Lower lobe of right lung (tissue), 2 donors: Measurements from ENCODE around the gene PIGU. TPM values are rescaled to one million over a fixed set of nuclear protein-coding genes. Genes with fewer than 3 reads are reported as not detected.
"Not testable (repeated sequence)": the region's sequence is repeated elsewhere in the genome, so short reads cannot be mapped to it uniquely, and the experiment has no call there.

Experiments used
- ATAC-seq, 2 donors: fragments of 200-7000 bp; cut with Tn5 transposase; one replicate each; pipeline ENCODE4 v1.9.1; 2020 to 2022; ENCODE audit warnings: mild to moderate bottlenecking in 2 of 2, moderate library complexity in 2 of 2
- DNase-seq: peaks from one replicate; pipeline ENCODE4 v3.0.0-alpha.2; 2020
- H3K27ac ChIP-seq: fragments of 200-600 bp; one replicate; pipeline ENCODE4 v1.8.0; 2022
- H3K27me3 ChIP-seq: fragments of 200-600 bp; one replicate; pipeline ENCODE4 v1.8.0; 2022; ENCODE audit warnings: low read depth
- H3K36me3 ChIP-seq: fragments of 200-600 bp; one replicate; pipeline ENCODE4 v1.8.0; 2022; ENCODE audit warnings: mild to moderate bottlenecking
- H3K4me1 ChIP-seq: fragments of 200-600 bp; one replicate; pipeline ENCODE4 v1.8.0; 2022
- H3K4me3 ChIP-seq: fragments of 200-600 bp; one replicate; pipeline ENCODE4 v1.8.0; 2022; ENCODE audit warnings: mild to moderate bottlenecking
- H3K9me3 ChIP-seq: fragments of 200-600 bp; one replicate; pipeline ENCODE4 v1.8.0; 2022
- intact Hi-C: fragments of 100-400 bp; cut with DNase I; formaldehyde crosslinking; loops from one replicate; pipeline ENCODE4 v1.11.0; 2022
- long read RNA-seq: library from polyadenylated mRNA; unstranded; transcript quantifications from one replicate; pipeline ENCODE4 v2.0.0, GENCODE V29; 2021
- total RNA-seq: library from RNA; stranded (reverse); fragmentation: NEBNext Ultra II Directional; extraction: Animal tissue kit (Norgen Biotek cat#: 25700); gene quantifications from one replicate; pipeline ENCODE4 v1.2.1, GENCODE V29; 2021
- TF ChIP-seq, protein P1 (sequence below): fragments of 200-600 bp; IDR thresholded peaks from one replicate; pipeline ENCODE4 v1.8.0; 2022; ENCODE audit warnings: antibody characterized with exemption, mild to moderate bottlenecking
- donor health status: DM: no; HTN: yes; CAD: no; lungs with severe emphysema.

Gene PIGU
- 13.8 TPM for total RNA-seq
- long read RNA-seq, transcript PIGU-201 (12 exons, 1,632 nt) = major isoform, 10 of 16 reads
- long read RNA-seq, partial matches to known transcripts = 0 of 16 reads
- long read RNA-seq, other reads (novel, unspliced or antisense) = 6 of 16 reads

GRCh38 chr20:34676642-34677373, at the start of gene PIGU:
Gene PIGU (minus strand): TSS chr20:34677092. CDS start chr20:34677085, 7 bp downstream.
- Histone ChIP-seq H3K36me3 (no peaks in the 10 kb centered on the region), H3K4me1 (peaks cover 17% of the 10 kb centered on the region), H3K27ac (peak within 1 kb of the TSS; percentile 84), H3K4me3 (peak within 1 kb of the TSS; percentile 79), H3K9me3 (no peaks in the 10 kb centered on the region), H3K27me3 (no peaks in the 10 kb centered on the region)
- ATAC-seq = peak; percentile 100
- peak; percentile 98 for DNase-seq
- intact Hi-C loops = no loop called here
- TF ChIP-seq, protein P1, sequence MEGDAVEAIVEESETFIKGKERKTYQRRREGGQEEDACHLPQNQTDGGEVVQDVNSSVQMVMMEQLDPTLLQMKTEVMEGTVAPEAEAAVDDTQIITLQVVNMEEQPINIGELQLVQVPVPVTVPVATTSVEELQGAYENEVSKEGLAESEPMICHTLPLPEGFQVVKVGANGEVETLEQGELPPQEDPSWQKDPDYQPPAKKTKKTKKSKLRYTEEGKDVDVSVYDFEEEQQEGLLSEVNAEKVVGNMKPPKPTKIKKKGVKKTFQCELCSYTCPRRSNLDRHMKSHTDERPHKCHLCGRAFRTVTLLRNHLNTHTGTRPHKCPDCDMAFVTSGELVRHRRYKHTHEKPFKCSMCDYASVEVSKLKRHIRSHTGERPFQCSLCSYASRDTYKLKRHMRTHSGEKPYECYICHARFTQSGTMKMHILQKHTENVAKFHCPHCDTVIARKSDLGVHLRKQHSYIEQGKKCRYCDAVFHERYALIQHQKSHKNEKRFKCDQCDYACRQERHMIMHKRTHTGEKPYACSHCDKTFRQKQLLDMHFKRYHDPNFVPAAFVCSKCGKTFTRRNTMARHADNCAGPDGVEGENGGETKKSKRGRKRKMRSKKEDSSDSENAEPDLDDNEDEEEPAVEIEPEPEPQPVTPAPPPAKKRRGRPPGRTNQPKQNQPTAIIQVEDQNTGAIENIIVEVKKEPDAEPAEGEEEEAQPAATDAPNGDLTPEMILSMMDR = peak; percentile 48

GRCh38 chr20:34724172-34724571, 47.3 kb upstream of the PIGU start:
- no peaks in the 10 kb centered on the region for H3K4me1 ChIP-seq
- peaks cover 61% of the 10 kb centered on the region for H3K36me3 ChIP-seq
- no peak overlapping the region for H3K4me3 ChIP-seq
- intact Hi-C loops = no loop called here
- H3K9me3 ChIP-seq = no peaks in the 10 kb centered on the region
- H3K27me3 ChIP-seq = no peaks in the 10 kb centered on the region
- no peak for DNase-seq
- no peak for ATAC-seq
- H3K27ac ChIP-seq = no peak overlapping the region
- TF ChIP-seq, protein P1 = no peak

DNA sequence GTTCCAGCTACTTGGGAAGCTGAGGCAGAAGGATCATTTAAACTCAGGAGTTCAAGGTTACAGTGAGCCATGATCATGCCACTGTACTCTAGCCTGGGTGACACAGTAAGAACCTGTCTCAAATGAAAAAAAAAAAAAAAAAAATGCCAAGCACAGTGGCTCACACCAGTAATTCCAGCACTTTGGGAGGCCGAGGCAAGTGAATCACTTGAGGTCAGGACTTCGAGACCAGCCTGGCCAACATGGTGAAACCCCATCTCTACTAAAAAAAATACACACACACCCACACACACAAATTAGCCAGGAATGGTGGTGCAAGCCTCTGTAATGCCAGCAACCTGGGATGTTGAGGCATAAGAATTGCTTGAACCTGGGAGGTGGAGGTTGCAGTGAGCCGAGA, 45.7 kb upstream of the PIGU start:
- H3K27me3 ChIP-seq, ATAC-seq, DNase-seq, H3K4me1 ChIP-seq, intact Hi-C loops, H3K4me3 ChIP-seq, H3K9me3 ChIP-seq, H3K27ac ChIP-seq: not testable (repeated sequence)
- H3K36me3 ChIP-seq = peaks cover 64% of the 10 kb centered on the region

- no peak for ATAC-seq
- H3K36me3 ChIP-seq = peaks cover 56% of the 10 kb centered on the region
- no peak for DNase-seq
- intact Hi-C loops = no loop called here
- no peak overlapping the region for H3K4me3 ChIP-seq
- no peak overlapping the region for H3K27ac ChIP-seq
- TF ChIP-seq, protein P1 = no peak
- H3K9me3 ChIP-seq = no peaks in the 10 kb centered on the region
- no peaks in the 10 kb centered on the region for H3K4me1 ChIP-seq
- no peaks in the 10 kb centered on the region for H3K27me3 ChIP-seq
These were observed 43.4 kb upstream of the PIGU start for GRCh38 chr20:34720266-34720665.

GRCh38 chr20:34719242-34720017, 42.5 kb upstream of the PIGU start:
- H3K4me3 ChIP-seq, DNase-seq, H3K27me3 ChIP-seq, ATAC-seq, intact Hi-C loops, H3K4me1 ChIP-seq, H3K27ac ChIP-seq, H3K9me3 ChIP-seq: not testable (repeated sequence)
- peaks cover 56% of the 10 kb centered on the region for H3K36me3 ChIP-seq

DNA sequence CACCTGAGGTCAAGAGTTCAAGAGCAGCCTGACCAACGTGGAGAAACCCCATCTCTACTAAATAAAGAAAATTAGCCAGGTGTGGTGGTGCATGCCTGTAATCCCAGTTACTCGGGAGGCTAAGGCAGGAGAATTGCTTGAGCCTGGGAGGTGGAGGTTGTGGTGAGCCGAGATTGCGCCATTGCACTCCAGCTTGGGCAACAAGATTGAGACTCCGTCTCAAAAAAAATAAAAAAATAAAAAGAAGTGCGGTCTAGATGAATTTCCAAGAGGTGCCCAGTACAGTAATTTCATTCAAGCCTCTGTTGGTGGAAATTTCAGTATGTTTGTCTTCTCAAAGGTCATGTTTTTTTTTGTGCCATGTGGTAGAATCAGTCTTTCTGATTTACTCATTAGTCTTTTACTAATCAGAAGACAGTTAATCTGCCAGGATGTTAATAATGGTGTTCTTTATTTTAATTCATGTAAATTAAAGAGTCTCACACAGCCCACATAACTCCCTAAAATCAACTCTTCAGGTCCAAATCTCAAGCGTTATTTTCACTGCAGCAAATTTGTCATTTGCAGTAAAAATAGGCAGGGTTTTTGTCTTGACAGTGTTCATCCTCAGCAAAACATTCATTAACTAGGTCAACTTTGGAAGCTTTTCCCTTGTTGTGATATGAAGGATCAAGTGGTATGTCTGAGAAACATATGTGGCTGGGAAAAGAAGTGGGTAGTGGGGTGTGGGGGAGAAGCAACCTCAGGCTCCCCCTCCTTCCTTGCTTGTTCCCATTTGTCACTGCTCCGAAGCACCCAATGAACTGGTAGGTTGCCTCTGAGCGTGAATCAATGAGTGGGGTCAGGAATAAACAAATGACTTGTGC, 40.6 kb upstream of the PIGU start:
- Histone ChIP-seq H3K9me3 (no peaks in the 10 kb centered on the region), H3K27me3 (no peaks in the 10 kb centered on the region), H3K4me1 (no peaks in the 10 kb centered on the region), H3K36me3 (peaks cover 55% of the 10 kb centered on the region), H3K4me3 (no peak overlapping the region), H3K27ac (no peak overlapping the region)
- no peak for ATAC-seq
- intact Hi-C loops = no loop called here
- no peak for DNase-seq
- TF ChIP-seq, protein P1 = no peak
